Stimulated activated CD8-positive, alpha-beta memory T cell treated with anti-CD3 and anti-CD28 coated beads, Interleukin-15, amount 100 ng/mL, for 1 hour (primary cell): ENCODE results near the gene ULK4.
"Not testable (repeated sequence)": the region's sequence is repeated elsewhere in the genome, so short reads cannot be mapped to it uniquely, and the experiment has no call there.

Experiments
- DNase-seq: peaks from one replicate; pipeline ENCODE4 v3.0.0-alpha.2; 2020; ENCODE audit warnings: low read depth

Gene ULK4

GRCh38 chr3:41688595-41689380 is 273.1 kb downstream of the ULK4 start:
- DNase-seq, result no peak

- DNase-seq, result no peak
Measured at GRCh38 chr3:41684797-41685735, 276.8 kb downstream of the ULK4 start.

GRCh38 chr3:41683666-41684350 is 278.1 kb downstream of the ULK4 start:
- no peak for DNase-seq

- DNase-seq, result no peak
Measured at GRCh38 chr3:41682996-41683395, 278.9 kb downstream of the ULK4 start.

GRCh38 chr3:41682382-41682781 is 279.5 kb downstream of the ULK4 start:
- no peak for DNase-seq

GRCh38 chr3:41681479-41681878 is 280.4 kb downstream of the ULK4 start:
- DNase-seq, result no peak

- DNase-seq, result no peak
Measured at GRCh38 chr3:41679374-41679773, 282.5 kb downstream of the ULK4 start.

- DNase-seq, result not testable (repeated sequence)
Measured at GRCh38 chr3:41675102-41675501, 286.8 kb downstream of the ULK4 start.

GRCh38 chr3:41674449-41674848 is 287.5 kb downstream of the ULK4 start:
- no peak for DNase-seq

GRCh38 chr3:41673650-41674049 is 288.3 kb downstream of the ULK4 start:
- no peak for DNase-seq

GRCh38 chr3:41668379-41668778 is 293.5 kb downstream of the ULK4 start:
- no peak for DNase-seq

GRCh38 chr3:41662288-41662687 is 299.6 kb downstream of the ULK4 start:
- no peak for DNase-seq

- no peak for DNase-seq
Measured at GRCh38 chr3:41661796-41662195, 300.1 kb downstream of the ULK4 start.

- no peak for DNase-seq
Measured at GRCh38 chr3:41660510-41660909, 301.4 kb downstream of the ULK4 start.

GRCh38 chr3:41653571-41654239 is 308.2 kb downstream of the ULK4 start:
- DNase-seq, result no peak

- no peak for DNase-seq
Measured at GRCh38 chr3:41652931-41653330, 309.0 kb downstream of the ULK4 start.

- no peak for DNase-seq
Measured at GRCh38 chr3:41652506-41652905, 309.4 kb downstream of the ULK4 start.

GRCh38 chr3:41651718-41652117 is 310.2 kb downstream of the ULK4 start:
- no peak for DNase-seq

- no peak for DNase-seq
Measured at GRCh38 chr3:41650406-41650805, 311.5 kb downstream of the ULK4 start.

GRCh38 chr3:41649129-41649739 is 312.7 kb downstream of the ULK4 start:
- no peak for DNase-seq

GRCh38 chr3:41647730-41648129 is 314.2 kb downstream of the ULK4 start:
- not testable (repeated sequence) for DNase-seq
